Omental fat pad (tissue), 4 donors: ENCODE data around the gene EXD1. TPM values are rescaled to one million over a fixed set of nuclear protein-coding genes. Genes with fewer than 3 reads are reported as not detected.
"Not testable (repeated sequence)": the region's sequence is repeated elsewhere in the genome, so short reads cannot be mapped to it uniquely, and the experiment has no call there.

Source experiments
- ATAC-seq: fragments of 150-250 bp; one replicate; pipeline ENCODE4 v1.9.1; 2016; ENCODE audit warnings: mild to moderate bottlenecking, moderate library complexity; ENCODE audit not compliant: low FRiP score
- DNase-seq: peaks from one replicate; pipeline ENCODE4 v3.0.0-alpha.2; 2019; ENCODE audit warnings: low spot score
- CTCF ChIP-seq, 3 donors: fragments of 450-650 bp; IDR thresholded peaks; one replicate each; pipeline ENCODE4 v1.5.1; 2016 to 2017; ENCODE audit warnings: antibody characterized with exemption in 3 of 3, mild to moderate bottlenecking in 3 of 3, moderate library complexity in 2 of 3
- total RNA-seq, 4 donors: library from RNA; depleted of rRNA; stranded (reverse); fragments of >200 nt; gene quantifications; one replicate each; pipeline ENCODE4 v1.1.0, GENCODE V29; 2016

EXD1 gene
- total RNA-seq, 4 donors from 2014 or later: not detected

- TF ChIP-seq CTCF (IDR thresholded peaks at IDR 0.05): no peak
- ATAC-seq (no peak), DNase-seq (no peak)
Measured at GRCh38 chr15:41262571-41262970, 32.0 kb upstream of the EXD1 start.

GRCh38 chr15:41260924-41261323, 30.4 kb upstream of the EXD1 start:
- DNase-seq, ATAC-seq: not testable (repeated sequence)

GRCh38 chr15:41259546-41260189, 29.1 kb upstream of the EXD1 start:
- TF ChIP-seq CTCF (IDR thresholded peaks at IDR 0.05): no peak
- DNase-seq: no peak

DNA sequence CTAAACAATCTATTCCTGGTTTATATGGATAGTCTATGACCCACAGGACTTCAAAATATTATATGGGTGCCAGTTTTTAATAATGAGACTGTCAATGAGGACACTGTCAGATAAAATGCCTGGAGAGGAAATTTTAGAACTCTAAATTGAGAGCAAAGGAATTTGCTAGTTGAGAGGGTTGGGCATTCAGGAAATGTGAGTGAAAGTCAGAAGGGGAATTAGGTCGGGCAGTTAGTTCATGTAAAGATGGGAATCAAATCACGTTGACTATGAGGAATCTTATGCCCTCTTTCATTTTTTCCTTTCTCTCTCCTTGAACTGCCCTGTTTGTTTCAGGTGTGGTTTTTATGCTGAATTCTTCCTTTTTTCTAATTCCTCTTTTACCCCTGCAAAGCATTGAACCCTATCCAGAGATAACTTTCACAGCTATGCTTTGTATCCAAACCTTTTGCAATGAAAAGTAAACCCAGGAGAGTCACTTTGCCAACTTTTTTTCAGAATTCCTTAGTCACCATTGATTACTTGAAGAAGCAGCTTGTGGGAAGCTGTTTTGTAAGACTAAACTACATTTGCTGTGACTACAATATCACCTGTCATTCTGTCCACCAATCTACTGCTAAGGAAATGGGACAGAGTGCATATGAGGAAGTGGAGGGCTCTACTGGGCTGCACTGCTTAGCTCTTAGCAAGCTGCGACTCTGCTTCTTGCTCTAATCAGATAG, 28.4 kb upstream of the EXD1 start:
- no peak for TF ChIP-seq CTCF (IDR thresholded peaks at IDR 0.05)
- ATAC-seq (peak; percentile 69), DNase-seq (no peak)

More at GRCh38 chr15:41259546-41260189, 29.1 kb upstream of the EXD1 start:
- no peak for ATAC-seq

GRCh38 chr15:41256577-41257038, 26.1 kb upstream of the EXD1 start:
- no peak for DNase-seq
- TF ChIP-seq CTCF (IDR thresholded peaks at IDR 0.05): no peak
- ATAC-seq: peak; percentile 67

- ATAC-seq: no peak
- no peak for DNase-seq
- TF ChIP-seq CTCF (IDR thresholded peaks at IDR 0.05): no peak
Measured at GRCh38 chr15:41256103-41256502, 25.5 kb upstream of the EXD1 start.

GRCh38 chr15:41254560-41254959, 24.0 kb upstream of the EXD1 start:
- DNase-seq: no peak
- no peak for ATAC-seq
- no peak for TF ChIP-seq CTCF (IDR thresholded peaks at IDR 0.05)
